Measurements from ENCODE around the gene TLE5.
A peak's percentile ranks its signal among the peaks of the same experiment; 100 is the strongest.
"Not testable (repeated sequence)": the region's sequence is repeated elsewhere in the genome, so short reads cannot be mapped to it uniquely, and the experiment has no call there.

Gene TLE5

DNA sequence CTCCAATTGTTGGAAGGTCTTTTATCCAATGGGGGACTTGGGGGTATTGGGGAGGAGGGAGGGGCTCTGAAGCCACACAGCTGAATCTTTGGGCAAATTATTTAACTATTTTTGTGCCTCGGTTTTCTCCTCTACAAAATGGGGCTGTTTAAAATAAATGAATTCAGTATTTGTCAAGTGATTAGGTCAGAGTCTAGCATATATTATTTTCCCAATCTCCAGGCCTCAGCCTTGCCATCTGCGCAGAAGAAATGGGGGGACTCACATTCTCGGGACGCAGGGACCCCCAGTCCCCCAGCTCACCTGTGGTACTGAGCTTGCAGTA lies 1.5 kb downstream of the TLE5 start:
- no peak for DNase-seq

DNA sequence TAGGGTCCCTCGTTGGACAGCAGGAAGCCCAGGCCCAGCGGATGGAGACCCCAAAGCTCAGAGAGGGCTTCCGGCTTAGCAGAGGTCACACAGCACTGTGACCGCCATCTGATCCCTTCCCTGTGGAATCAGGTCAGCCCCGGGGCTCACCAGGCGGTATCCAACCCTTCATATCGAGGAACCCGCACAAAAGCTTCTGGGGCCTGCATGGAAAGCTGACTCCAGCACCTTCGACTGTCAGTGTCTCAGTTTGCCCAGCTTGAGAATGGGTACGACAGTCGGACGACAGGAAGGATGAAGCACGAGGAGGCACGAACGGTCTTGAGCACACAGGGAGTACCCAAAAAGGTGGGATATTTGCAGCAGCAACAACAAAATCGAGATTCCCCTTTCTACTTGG lies 2.6 kb downstream of the TLE5 start:
- DNase-seq = no peak

DNA sequence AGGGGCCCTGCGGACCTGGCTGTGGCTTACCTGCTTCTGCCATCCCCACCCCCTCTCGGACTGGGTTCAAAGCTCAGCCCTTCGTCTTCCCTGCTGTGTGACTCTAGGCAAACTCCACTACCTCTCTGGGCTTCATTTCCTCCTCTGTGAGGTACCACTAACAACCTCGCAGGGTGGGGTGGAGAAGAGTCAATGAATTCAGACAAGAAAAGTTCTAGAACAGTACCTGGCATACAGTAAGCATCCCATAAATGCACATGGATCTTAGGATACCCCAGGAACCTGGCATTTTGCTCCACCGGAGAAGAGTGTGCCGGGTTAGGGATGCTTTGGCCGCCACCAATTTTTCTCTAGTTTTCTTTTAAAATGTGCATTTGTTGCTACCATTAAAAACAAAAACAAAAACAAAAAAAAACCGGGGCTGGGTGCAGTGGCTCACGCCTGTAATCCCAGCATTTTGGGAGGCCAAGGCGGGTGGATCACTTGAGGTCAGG lies 3.4 kb downstream of the TLE5 start:
- no peak for DNase-seq

DNA sequence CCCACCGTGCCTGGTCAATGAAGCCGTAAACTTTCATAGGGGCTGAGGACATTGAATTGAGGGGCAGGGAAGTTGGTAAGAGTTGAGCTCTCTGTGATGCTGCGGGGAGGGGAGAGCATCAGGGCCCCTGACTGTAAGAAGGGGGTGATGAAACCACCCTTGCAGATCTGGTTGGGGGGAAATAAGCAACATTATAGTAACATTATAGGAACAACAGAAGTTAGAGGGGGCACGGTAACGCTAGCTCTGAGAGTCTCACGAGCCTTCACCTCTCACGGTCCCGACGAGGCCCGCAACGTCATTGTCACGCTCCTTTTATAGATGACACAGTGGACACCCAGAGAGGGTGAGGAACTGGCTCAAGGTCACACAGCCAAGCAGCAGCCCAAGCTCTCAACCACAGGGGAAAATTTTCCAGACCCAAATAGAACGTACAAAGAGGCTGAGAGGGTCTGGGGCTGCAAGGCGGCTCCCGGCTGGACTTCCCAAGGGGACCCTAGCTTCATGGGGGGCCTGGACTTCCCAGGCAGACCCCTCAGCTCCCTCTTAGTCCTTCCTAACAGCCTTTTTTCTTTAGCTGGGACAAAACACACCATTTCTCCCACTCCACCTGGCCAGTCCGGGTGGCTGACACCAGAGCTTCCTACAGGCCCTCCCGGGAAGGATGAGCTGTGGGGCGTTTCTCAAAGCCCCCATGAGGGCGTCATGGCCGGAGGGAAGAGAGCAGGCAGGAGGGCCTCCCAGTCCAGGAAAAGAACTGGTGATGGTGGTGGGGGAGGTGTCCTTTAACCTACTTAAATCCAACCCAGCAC lies 4.1 kb downstream of the TLE5 start:
- DNase-seq = no peak

DNA sequence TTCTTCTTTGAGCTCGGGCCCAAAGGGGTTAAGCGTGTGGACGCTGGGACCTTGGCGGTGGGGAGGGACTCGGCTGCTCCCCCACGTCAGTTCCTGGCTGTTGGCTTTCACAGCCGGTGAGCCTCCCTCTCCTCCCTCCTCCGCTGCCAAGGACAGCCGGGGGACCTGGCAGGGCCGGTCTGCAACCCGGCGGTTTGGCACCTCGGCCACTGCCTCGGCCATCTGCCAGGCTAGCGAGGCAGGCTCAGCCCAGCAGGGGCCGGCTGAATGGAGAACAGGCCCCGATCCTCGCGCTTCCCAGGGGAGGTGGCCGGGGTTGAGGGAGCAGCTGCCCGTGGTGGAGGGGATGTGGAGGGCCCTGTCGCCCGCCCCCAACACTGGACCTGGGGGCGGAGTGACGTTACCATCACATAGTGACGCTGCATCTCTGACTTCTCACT lies 5.0 kb downstream of the TLE5 start:
- peak; percentile 97 for DNase-seq

DNA sequence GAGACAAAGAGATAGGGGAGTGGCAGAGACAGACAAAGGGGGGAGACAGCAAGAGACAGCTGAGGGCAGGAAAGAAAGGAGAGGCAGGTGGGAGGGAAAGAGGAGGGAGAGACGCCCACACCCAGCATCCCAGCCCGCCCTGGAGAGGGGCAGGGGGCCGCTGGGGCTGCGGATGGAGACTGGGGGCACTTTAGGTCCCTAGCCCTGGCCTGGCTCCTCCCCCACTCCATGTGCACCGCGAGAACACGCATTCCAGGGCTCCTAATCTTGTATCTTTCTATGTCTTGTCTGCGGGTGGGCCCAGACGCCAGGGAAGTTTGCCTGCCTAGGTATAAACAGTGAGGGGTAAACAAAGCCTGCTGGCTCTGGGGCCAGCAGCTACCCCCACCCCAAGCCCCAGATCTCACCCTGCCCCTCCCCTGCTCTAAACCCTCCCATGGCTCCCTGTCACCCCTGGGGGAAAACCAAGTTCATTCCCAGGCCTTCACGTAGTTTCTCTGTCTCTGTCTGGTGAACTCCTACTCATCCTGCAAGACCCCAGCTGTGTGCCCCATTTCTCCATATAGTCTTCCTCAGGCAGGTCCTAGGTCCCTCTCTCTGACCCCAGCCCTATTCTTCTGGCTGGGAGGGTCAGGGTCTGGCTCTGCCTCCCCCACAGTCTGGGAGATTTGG lies 5.7 kb downstream of the TLE5 start:
- DNase-seq = peak; percentile 96

DNA sequence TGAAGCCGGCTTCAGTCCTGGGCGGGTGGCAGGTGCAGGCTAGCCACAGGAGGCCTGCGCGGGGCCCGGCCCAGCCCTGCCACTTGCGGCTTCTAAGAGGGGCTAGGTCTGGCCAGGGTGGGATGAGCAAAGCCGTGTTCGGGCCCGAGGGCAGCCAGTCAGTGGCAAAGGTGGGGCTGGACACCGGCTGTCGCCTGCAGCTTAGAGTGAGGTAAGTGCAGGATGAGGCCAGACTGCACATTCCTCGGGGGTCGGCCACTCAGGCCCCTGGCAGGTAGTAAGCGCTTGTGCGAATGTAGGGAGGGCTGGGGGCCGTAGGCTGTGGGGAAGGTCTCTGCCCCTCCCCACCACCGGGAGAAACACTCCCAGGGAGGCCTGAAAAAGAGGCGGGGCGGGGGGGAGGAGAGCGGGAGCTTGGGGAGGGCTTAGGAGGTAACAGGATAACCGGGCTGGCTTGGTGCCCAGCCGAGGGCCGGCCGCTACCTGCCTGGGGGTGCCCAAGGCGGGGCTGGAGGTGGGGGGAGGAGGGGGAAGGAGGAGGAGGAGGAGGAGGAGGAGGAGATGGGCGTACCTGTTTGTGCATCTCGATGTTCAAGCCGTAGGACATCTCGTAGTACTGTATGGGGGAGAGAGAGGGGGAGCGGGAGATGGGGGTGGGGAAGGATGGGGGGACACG lies 6.4 kb downstream of the TLE5 start:
- peak; percentile 98 for DNase-seq

DNA sequence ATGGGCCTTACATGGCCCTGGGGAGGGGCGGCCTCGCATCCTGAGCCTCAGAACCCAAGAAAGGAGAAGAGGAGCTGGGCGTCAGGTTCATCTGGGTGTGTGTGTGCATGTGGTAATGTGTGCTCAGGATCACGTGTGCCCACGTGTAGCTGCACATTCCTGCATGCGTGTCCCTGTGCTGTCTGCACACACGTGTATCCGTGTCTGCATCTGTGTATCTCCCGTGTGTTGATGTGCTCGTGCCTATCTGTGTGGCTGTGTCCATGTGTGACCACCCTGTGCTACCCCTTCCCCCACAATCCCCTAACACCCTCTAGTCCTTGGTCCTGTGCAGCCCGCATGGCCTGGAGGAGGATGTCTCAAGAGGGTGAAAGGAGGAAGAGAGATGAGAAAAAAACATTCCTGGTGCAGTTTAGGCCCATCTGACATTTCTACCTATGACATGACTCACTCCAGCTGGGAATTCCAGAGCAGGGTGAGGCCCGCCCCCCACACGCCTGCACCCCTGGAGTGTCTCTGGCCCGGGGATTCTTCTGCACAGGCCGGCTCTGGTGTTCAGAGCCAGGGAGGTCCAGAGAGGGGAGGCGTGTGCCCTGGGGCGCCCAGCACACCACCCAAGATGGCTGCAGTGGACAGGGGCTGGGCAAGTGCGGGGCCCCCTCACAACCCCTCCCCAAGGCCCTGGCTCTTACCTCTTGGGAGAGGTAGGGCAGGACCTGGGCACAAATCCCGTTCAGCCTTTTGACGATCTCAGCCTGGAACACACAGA lies 7.1 kb downstream of the TLE5 start:
- no peak for DNase-seq

DNA sequence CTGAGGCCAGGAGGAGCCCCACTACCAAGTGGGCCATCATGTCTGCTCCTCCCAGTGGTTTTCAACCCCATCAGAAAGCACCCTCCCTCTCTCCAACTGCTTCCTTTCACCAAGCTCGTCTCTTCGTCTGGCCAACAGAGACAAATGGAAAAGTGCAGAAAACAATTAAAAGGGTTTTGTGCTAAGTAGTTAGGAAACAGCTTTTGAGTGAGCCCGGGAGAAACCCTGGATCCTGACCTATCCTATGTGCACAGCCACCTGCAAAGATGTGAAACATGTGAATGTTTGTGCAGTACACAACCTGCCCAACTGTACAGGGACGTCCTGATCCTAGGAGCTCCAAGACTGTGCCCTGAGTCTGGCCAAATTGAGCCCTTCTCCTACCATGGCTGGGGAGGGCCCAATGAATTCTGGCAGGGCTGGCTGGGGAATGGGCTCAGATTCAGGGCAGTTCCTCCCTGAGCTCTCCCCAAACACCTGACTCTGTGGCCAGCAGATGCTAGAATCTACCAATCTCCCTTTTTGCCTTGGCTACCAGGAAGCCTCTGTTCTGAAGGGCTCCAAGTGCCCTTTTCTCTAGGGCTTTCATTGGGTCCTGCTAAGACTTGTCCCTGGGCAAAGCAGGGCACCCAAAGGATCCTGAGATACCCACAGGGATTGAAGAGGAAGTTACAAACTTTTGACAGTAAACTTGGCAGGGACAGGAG lies 7.9 kb downstream of the TLE5 start:
- DNase-seq = no peak

DNA sequence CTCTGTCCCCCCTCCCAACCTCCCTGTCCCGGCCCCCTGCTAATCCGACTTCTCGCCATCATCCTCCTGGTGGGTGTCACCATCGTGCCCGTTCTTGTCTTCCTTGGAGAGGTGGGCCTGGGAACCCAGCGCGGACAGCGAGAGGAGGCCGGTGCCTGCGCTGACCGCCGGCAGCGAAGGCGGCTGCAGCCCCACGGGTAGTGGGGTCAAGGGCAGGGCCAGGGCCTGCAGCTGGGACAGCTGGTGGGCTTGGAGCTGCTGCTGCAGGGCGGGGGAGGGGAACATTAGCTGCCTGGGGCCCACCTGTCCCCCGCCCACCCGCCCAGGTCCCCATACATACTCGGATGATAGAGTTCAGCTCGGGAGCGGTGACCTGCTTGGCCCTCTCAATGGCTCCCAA lies 8.5 kb downstream of the TLE5 start:
- no peak for DNase-seq

DNA sequence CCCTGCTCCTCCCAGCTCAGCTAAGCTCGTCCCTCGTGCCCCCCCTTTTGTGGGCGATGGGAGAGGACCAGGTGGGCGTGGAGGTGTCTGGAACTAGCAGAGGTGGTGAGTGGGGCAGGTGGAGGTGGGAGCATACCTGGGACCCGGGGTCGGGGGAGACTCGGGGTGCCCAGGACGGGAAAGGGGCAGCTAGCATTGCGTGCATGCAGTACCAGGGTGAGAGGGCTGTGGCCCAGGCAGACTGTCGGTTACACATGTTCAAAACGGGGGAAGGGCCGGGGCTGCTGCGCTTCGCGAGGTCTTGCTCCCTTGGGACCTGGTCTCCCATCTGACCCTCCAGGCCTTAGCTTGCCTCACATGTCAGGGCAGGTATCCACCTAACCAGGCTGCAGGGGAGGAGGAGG lies 9.1 kb downstream of the TLE5 start:
- DNase-seq = no peak

DNA sequence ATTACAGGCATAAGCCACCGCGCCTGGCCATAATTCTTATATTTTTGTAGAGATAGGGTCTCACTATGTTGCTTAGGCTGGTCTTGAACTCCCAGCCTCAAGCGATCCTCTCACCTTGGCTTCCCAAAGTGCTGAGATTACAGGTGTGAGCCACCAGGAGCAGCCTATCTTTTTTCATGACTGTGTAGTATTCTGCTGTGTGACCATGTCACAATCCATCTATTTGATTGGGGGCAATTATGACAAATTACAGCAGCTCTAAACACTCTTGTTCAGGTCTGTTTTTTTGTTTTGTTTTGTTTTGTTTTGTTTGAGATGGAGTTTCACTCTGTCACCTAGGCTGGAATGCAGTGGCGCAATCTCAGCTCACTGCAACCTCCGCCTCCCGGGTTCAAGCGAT lies 12.3 kb downstream of the TLE5 start:
- DNase-seq = not testable (repeated sequence)

DNA sequence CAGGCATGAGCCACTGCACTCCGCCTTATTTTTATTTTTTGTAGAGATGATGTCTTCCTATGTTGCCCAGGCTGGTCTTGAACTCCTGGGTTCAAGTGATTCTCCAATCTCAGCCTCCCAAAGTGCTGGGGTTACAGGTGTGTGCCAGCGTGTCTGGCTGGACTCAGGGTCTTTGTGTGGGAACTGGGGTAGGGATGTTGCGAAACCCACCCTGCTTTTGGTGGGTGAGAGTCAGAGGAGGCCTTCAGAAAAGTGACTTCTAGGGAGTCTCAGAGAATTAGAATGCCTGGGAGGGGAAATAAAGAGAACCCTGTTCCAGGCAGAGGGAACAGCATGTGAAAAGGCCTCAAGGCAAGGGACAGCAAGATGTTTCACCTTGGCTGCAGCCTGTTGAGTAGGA lies 13.2 kb downstream of the TLE5 start:
- DNase-seq = no peak

DNA sequence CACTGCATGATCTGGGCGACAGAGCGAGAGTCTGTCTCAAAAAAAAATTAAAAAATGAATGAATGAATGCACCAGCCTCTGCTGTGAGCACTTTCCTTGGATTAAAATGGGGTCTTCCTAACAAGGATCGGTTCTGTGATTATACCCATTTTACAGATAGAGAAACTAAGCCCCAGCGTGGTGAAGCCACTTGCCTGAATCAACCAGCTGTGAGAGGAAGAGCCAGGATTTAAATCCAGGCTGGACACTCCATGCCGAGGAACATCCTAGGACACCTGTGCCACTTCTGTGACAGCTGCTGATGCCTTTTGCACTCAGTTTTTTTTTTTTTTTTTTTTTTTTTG lies 14.1 kb downstream of the TLE5 start:
- DNase-seq = no peak

DNA sequence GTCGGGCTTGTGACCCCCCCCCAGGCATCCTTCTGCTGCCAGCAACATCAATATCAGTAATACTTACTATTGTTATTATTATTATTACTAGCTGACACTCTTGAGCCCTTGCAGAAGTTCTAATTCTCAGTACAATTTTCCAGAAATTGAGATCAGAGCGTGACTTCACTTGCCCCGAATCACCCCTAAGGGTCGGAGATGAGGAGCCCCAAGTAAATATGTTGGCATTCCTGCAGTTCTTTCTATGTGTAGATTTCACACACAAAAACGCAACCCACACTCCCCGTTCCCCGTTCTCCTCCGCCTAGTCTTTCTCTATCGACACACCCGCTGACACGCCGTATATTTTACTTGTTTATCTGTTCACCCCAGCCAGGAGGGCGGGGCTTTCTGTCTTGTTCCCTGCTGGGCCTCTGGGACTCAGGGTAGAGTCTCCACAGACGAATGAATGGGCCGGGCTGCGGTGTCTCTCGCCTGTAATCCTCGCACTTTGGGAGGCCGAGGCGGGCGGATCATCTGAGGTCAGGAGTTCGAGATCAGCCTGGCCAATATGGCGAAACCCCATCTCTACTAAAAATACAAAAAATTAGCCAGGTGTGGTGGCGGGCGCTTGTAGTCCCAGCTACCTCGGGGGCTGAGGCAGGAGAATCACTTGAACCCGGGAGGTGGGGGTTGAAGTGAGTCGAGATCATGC lies 14.7 kb downstream of the TLE5 start:
- DNase-seq = peak; percentile 98

DNA sequence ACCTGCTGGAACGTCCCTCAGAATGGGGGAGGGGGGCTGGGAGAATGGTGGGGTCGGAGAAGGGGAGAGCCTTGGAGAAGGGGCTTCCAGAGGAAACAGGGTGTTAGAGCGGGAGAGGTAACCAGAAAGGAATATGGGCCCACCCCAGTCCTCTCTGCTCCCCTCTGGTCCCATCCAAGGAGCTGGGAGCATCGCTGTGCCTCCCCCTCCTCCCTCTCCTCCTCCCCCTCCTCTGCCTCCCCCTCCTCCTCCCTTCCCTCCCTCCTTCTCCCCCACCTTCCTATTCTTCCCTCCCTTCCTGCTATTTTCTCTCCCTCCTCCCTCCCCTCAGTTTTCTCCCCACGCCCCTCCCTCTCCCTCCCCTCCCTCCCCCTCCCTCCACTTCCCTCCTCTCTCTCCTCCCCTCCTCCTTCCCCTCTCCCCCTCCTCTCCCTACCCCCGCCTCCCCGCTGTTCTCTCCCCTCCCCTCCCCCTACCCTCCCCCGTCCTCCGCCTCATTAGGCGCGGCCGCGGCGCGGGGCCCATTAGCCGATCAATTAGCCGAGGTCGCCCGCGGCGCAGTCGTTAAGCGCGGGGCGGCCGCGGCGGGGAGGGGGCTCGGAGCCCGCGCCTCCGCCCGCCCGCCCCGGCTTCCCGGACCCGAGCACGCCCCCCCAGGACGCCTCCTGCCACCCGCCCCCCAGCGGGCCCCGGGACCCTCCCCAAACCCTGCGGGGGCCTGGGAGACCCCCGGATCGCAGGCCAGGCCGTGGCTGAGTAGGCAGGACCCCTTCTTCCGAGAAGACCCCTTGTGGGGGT lies 15.4 kb downstream of the TLE5 start:
- peak; percentile 97 for DNase-seq

DNA sequence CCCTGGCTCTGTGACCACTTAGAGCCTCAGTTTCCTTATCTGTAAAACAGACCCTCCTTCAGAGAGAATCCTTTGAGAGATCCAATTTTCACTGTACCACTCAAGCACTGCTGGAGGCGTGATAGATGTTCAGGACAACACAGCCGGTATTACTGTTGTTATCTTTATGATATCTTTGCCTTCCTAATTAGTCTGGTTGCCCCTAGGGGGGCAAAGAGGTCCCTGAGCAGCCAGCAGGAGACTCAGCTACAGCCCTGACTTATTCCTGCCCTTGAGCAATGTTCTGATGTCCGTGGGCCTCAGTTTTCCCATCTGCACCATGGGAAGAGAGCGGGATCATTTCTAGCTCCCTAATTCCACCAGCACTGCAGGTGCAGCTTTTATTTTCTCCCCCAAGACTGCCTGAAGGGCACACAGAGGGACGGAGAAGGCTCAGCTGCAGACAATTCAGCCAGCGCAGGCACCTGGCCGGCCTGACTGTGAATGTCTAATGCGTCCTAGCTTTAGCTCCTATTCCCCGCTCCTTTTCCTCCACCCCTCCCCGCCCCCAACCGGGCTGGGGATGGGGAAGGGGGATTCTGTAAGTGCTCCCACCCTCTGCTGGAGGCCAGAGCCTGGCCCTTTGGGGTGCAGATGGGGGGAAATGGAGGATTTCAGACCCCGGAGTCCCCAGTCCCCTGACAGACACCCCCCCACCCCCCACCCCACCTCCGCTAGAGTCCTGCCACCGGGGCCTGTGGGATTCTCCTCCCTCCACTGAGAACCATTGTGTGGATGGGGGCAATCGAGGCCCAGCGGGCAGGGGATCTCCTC lies 16.2 kb downstream of the TLE5 start:
- peak; percentile 83 for DNase-seq

DNA sequence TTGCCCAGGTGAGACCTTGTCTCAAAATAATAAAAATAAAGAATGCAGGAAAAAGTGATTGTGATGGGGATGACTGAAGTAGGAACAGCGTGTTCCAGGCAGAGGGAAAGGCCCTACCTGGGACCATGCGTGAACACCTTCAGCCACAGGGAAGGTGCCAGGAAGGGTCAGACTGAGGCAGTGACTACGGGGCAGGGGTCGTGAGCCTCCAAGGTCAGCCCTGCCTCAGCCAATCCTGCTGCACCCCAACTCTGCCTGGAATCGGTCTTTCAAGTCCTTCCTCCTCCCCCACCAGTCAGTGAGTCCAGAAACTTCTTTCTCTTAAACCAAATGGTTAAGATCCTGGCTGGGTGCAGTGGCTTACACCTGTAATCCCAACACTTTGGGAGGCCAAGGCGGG lies 17.1 kb downstream of the TLE5 start:
- no peak for DNase-seq

DNA sequence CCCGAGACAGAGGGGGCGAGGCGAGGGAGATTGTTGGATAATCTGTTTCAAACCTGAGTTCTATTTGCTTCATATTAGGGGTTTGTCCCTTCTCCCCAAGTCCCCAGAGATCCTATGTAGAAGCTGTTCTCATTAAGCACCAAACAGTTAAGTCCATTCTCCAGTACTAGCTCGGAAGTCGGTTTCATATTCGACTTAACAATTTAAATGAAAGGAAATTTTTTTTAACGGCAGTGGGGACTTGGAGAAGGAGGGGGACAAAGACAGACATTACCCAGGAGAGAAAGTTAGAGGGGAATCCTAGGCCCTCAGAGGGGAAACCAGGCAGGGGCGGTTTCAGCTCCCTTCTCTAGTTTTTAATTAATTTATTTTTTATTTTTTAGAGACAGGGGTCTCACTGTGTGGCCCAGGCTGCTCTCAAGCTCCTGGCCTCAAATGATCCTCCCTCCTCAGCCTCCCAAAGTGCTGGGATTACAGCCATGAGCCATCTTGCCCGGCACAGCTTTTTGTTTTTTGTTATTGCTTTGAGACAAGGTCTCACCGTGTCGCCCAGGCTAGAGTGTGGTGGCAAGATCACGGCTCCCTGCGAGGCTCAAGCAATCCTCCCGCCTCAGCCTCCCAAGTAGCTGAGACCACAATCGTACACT lies 19.6 kb downstream of the TLE5 start:
- peak; percentile 61 for DNase-seq
